Measurements from ENCODE around the gene SHTN1. TPM values are rescaled to one million over a fixed set of nuclear protein-coding genes. Genes with fewer than 3 reads are reported as not detected.

The SHTN1 gene
- total and polyA plus RNA-seq, 2 experiments from 2014 or later, result 6.7 to 8.0 TPM

DNA sequence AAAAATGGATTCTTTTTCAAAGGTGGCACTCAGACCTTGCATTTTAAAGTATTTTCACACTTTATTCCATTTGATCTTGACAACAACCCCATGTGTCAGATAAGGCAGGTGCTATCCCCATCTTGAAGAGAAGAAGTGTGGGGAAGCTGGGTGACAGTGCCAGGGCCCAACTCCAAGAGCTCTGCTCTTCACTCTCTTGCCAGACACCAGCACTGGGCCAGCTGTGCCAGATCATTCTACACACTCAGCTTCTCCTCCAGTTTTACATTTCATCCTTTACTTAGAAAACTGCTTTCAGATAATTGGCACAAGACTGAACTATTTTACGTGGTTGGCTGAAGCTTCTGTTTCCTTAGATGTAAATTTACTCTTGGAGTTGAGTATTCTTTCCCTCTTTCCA is 91.3 kb downstream of the SHTN1 start:
- no peak for DNase-seq (ENCODE audit: low spot score)
- H3K27ac ChIP-seq (ENCODE audit: low read depth), result no peak overlapping the region
- H3K4me3 ChIP-seq, result no peak overlapping the region
- no peaks in the 10 kb centered on the region for H3K27me3 Mint-ChIP-seq (ENCODE audit: insufficient read depth, low read depth, poor library complexity)
- no peaks in the 10 kb centered on the region for H3K27me3 ChIP-seq (ENCODE audit: insufficient read depth)
- H3K9me2 ChIP-seq (ENCODE audit: insufficient read depth), result no peaks in the 10 kb centered on the region
- peaks cover 10% of the 10 kb centered on the region; the same call in 2 of the 3 replicates for H3K4me1 Mint-ChIP-seq
- H3K36me3 ChIP-seq (ENCODE audit: insufficient read depth), result no peaks in the 10 kb centered on the region
- no peak overlapping the region for H2AFZ ChIP-seq
- no peaks in the 10 kb centered on the region for H3K79me2 ChIP-seq (replicated peaks; ENCODE audit: insufficient read depth)
- H3K36me3 Mint-ChIP-seq (ENCODE audit: low read depth), result no peaks in the 10 kb centered on the region
- no peaks in the 10 kb centered on the region for H3K4me1 ChIP-seq (ENCODE audit: insufficient read depth)
- H3K27ac Mint-ChIP-seq, result no peak overlapping the region
- no peak overlapping the region for H3K4me2 ChIP-seq
- no peak for ATAC-seq
- H3F3A ChIP-seq (replicated peaks; ENCODE audit: low read depth), result no peaks in the 10 kb centered on the region
- no peak overlapping the region for H3K4me3 Mint-ChIP-seq
- H4K20me1 ChIP-seq (replicated peaks; ENCODE audit: insufficient read depth), result no peaks in the 10 kb centered on the region
- TF ChIP-seq CREB1 (CRISPR knock-in tag; IDR thresholded peaks at IDR 0.05; ENCODE audit: low read depth), result no peak
- no peak for TF ChIP-seq CTCF (conservative IDR thresholded peaks at IDR 0.05; ENCODE audit: low read depth in 2 of 2)
- no peak for TF ChIP-seq ETS1 (IDR thresholded peaks at IDR 0.05)
- no peak for TF ChIP-seq EZH2phosphoT487 (IDR thresholded peaks at IDR 0.05; ENCODE audit: unreplicated experiment)
- no peak for TF ChIP-seq JUNB (IDR thresholded peaks at IDR 0.05; ENCODE audit: unreplicated experiment)
- no peak for TF ChIP-seq ZNF331 (CRISPR knock-in tag; IDR thresholded peaks at IDR 0.05; ENCODE audit: low read depth)
- no peak for TF ChIP-seq POLR2AphosphoS5 (IDR thresholded peaks at IDR 0.05; ENCODE audit: low read depth)
- TF ChIP-seq NANOG (IDR thresholded peaks at IDR 0.05; ENCODE audit: borderline replicate concordance), result no peak
- H3K9me3 Mint-ChIP-seq, result no peaks in the 10 kb centered on the region

GRCh38 chr10:116912162-116912561 is 92.8 kb downstream of the SHTN1 start:
- H3F3A ChIP-seq (replicated peaks; ENCODE audit: low read depth), result no peaks in the 10 kb centered on the region
- no peak overlapping the region for H3K27ac Mint-ChIP-seq
- no peak overlapping the region for H2AFZ ChIP-seq
- ATAC-seq (peak; percentile 48; the same call in 2 of the 3 replicates), DNase-seq (ENCODE audit: low spot score) (no peak)
- no peaks in the 10 kb centered on the region for H3K27me3 Mint-ChIP-seq (ENCODE audit: insufficient read depth, low read depth, poor library complexity)
- no peaks in the 10 kb centered on the region for H3K79me2 ChIP-seq (replicated peaks; ENCODE audit: insufficient read depth)
- no peaks in the 10 kb centered on the region for H3K9me2 ChIP-seq (ENCODE audit: insufficient read depth)
- H3K36me3 ChIP-seq (ENCODE audit: insufficient read depth), result no peaks in the 10 kb centered on the region
- no peak overlapping the region for H3K4me3 ChIP-seq
- H3K36me3 Mint-ChIP-seq (ENCODE audit: low read depth), result no peaks in the 10 kb centered on the region
- H3K4me3 Mint-ChIP-seq, result no peak overlapping the region
- H3K27ac ChIP-seq (ENCODE audit: low read depth), result no peak overlapping the region
- H3K9me3 Mint-ChIP-seq, result no peaks in the 10 kb centered on the region
- no peaks in the 10 kb centered on the region for H4K20me1 ChIP-seq (replicated peaks; ENCODE audit: insufficient read depth)
- no peaks in the 10 kb centered on the region for H3K4me1 ChIP-seq (ENCODE audit: insufficient read depth)
- H3K4me2 ChIP-seq, result no peak overlapping the region
- H3K4me1 Mint-ChIP-seq, result peaks cover 2% of the 10 kb centered on the region; the same call in 1 of the 3 replicates
- no peaks in the 10 kb centered on the region for H3K27me3 ChIP-seq (ENCODE audit: insufficient read depth)
- no peak for TF ChIP-seq REST (IDR thresholded peaks at IDR 0.05; ENCODE audit: unreplicated experiment)
- no peak for TF ChIP-seq ETS1 (IDR thresholded peaks at IDR 0.05)
- no peak for TF ChIP-seq NANOG (IDR thresholded peaks at IDR 0.05; ENCODE audit: borderline replicate concordance)
